ENCODE data around the gene MTAP. TPM values are rescaled to one million over a fixed set of nuclear protein-coding genes. Genes with fewer than 3 reads are reported as not detected.

MTAP gene
- total RNA-seq, 1 experiment from 2014 or later: 326 TPM

- no TSS peak for BruUV-seq (replicated peaks)
- ChIA-PET RAD21 (ENCODE audit: low non-redundant PET in 1 of 2, low total read pairs in 2 of 2, uncharacterized antibody in 2 of 2, unreplicated experiment in 2 of 2) (no interaction called here), POLR2A (no interaction called here), CTCF (no interaction called here)
- no peak overlapping the region for H3K9ac ChIP-seq (ENCODE audit: low read length)
- no peaks in the 10 kb centered on the region for H3K27me3 ChIP-seq (ENCODE audit: insufficient read depth, low read length)
- ATAC-seq: no peak
- H3K4me3 ChIP-seq (replicated peaks in 1 of 2; ENCODE audit: low read depth in 1 of 2, low read length in 2 of 2): no peak overlapping the region
- H3K9me3 ChIP-seq (ENCODE audit: control insufficient read depth in 1 of 2, insufficient read depth in 1 of 2, low read depth in 1 of 2, low read length in 2 of 2): no peaks in the 10 kb centered on the region
- H4K20me1 ChIP-seq (ENCODE audit: insufficient read depth): no peaks in the 10 kb centered on the region
- no peaks in the 10 kb centered on the region for H3K79me2 ChIP-seq (ENCODE audit: insufficient read depth, low read length)
- no peaks in the 10 kb centered on the region for H3K36me3 ChIP-seq (ENCODE audit: control insufficient read depth in 1 of 2, insufficient read depth in 2 of 2, low read length in 2 of 2)
- H3K4me1 ChIP-seq (ENCODE audit: control insufficient read depth in 1 of 2, insufficient read depth in 2 of 2, low read length in 2 of 2): peaks cover 8 to 10% of the 10 kb centered on the region in 2 experiments; a peak in 3 of 4 replicates
- TF ChIP-seq SP1 (IDR thresholded peaks at IDR 0.05; ENCODE audit: low read depth) (no peak), POLR2AphosphoS5 (IDR thresholded peaks at IDR 0.05; ENCODE audit: low read depth, low read length) (no peak), CEBPB (IDR thresholded peaks at IDR 0.05; ENCODE audit: low read depth) (no peak), EZH2 (IDR thresholded peaks at IDR 0.05) (no peak), ELF1 (IDR thresholded peaks at IDR 0.05; ENCODE audit: borderline replicate concordance, low read depth) (no peak), EGR1 (IDR thresholded peaks at IDR 0.05; ENCODE audit: low read depth) (no peak), POLR2A (IDR thresholded peaks at IDR 0.05; ENCODE audit: borderline replicate concordance, extremely low read depth, insufficient read depth, insufficient read length) (no peak), RAD21 (IDR thresholded peaks at IDR 0.05; ENCODE audit: low read depth) (no peak), EZH2phosphoT487 (IDR thresholded peaks at IDR 0.05; ENCODE audit: borderline replicate concordance) (no peak), ZFX (IDR thresholded peaks at IDR 0.05) (no peak), JUND (IDR thresholded peaks at IDR 0.05) (no peak), SIN3A (IDR thresholded peaks at IDR 0.05; ENCODE audit: low read depth) (no peak), ZNF274 (IDR thresholded peaks at IDR 0.05; ENCODE audit: low read depth, low read length) (no peak), YY1 (IDR thresholded peaks at IDR 0.05; ENCODE audit: extremely low read depth, insufficient replicate concordance, low read depth, low read length) (no peak), ATF3 (IDR thresholded peaks at IDR 0.05) (no peak), MAX (IDR thresholded peaks at IDR 0.05) (no peak), CTCF (IDR thresholded peaks at IDR 0.05 in 2 of 3, conservative IDR thresholded peaks at IDR 0.05 in 1 of 3; ENCODE audit: borderline replicate concordance in 1 of 3, insufficient read depth in 1 of 3, low read depth in 2 of 3, low read length in 2 of 3) (no peak), TCF7L2 (IDR thresholded peaks at IDR 0.05; ENCODE audit: borderline replicate concordance, extremely low read depth, insufficient read depth, insufficient read length) (no peak)
- H3K4me2 ChIP-seq (ENCODE audit: low read length): no peak overlapping the region
- no peak for DNase-seq (ENCODE audit: low read depth, low spot score)
- H3K27ac ChIP-seq (ENCODE audit: low read depth, low read length): no peak overlapping the region
- intact Hi-C loops (cut with micrococcal nuclease): no loop called here
- H3K9me2 ChIP-seq (ENCODE audit: insufficient read depth): no peaks in the 10 kb centered on the region
- H2AFZ ChIP-seq (ENCODE audit: low read depth, low read length, poor library complexity, severe bottlenecking): no peak overlapping the region
Observed at GRCh38 chr9:21936161-21936560, 133.7 kb downstream of the MTAP start.

All from HCT116 (cell line).